ENCODE results near the gene TAGAP.
"Not testable (repeated sequence)": the region's sequence is repeated elsewhere in the genome, so short reads cannot be mapped to it uniquely, and the experiment has no call there.

TAGAP gene

DNA sequence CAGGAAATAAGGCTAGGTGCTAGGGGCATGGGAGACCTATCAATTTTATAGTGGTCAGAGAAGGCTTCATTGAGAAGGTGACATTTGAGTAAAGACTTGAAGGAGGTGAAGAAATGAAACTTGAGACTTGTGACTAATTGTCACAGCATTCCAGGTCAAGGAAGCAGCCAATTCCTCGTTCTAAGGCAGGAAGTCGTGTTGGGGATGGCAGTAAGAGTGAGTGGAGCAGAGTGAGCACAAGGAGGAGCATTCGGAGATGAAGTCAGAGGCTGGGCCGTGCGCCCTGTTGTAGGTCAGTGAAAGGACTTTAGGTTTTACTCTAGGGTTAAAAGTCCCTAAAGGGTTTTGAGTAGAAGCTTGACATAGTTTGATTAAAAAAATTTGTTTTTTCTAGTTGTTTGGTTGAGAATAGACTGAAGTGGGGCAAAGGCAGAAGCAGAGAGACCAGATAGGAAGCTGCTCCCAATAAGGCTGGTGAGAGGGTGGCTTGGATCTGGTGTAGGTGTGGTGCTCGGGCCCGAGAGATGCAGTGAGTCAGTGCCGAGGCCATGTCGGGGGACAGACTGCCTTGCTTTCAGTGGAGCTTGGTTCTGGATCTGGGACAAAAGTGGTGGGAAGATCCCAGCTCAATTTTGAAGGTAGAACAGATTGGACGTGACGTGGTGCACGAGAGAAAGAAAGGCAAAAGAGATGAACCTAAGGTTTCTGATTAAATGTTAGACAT is 42.2 kb downstream of the TAGAP start:
- Histone ChIP-seq H3K9me3 (no peaks in the 10 kb centered on the region), H4K20me1 (no peaks in the 10 kb centered on the region), H3K36me3 (no peaks in the 10 kb centered on the region), H3K4me1 (peaks cover 20% of the 10 kb centered on the region), H3K9ac (no peak overlapping the region), H3K4me2 (no peak overlapping the region), H3K27me3 (no peaks in the 10 kb centered on the region), H3K4me3 (no peak overlapping the region), H3K27ac (no peak overlapping the region)
- TF ChIP-seq Cebpa-rat (IDR thresholded peaks at IDR 0.05): no peak

DNA sequence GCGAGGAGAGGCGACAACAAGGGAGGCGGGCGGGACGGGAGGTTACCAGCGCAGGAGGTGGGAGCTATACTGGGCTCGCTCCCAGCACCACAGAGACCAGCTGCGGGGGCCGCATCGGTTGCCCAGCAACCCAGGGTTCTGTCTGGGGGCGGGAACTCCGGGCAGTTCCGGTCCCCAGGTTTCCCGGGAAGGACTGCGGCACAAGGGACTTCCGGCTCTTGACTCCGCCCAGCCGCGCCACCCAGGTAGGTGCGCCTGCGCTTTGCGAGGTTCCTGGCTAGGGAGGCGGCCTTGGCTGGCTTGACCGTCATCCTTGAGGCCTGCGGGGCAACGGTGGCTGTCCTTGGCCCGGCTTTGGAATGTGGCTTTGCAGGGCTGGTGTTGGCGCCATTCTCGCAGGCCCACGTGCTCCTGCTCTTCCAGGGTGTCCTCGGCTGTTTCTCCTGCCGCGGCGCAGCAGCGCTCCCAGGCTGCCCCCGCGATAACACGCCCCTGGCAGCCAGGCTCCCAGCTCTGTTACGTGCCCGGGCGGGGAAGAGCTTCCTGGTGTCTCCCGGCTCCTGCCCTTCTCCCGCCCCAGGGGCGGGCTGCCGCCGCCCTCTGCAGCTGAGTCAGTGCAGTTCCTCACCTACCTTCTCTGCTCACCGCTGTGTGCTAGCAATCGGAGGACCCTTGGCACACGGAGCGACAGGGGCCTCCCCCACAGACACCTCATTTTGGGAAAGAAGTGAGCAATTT is 45.0 kb downstream of the TAGAP start, which contains the start of gene RSPH3:
Gene RSPH3 (minus strand): TSS at position 537 of the 738 bp plus-strand sequence. CDS start 652 bp downstream, outside the sequence.
- H3K27me3 ChIP-seq: no peaks in the 10 kb centered on the region
- no peaks in the 10 kb centered on the region for H3K36me3 ChIP-seq
- peak within 1 kb of the TSS; percentile 89 for H3K4me2 ChIP-seq
- H4K20me1 ChIP-seq: no peaks in the 10 kb centered on the region
- H3K9ac ChIP-seq: peak within 1 kb of the TSS; percentile 79
- peak within 1 kb of the TSS; percentile 73 for H3K27ac ChIP-seq
- H3K4me1 ChIP-seq: peaks cover 20% of the 10 kb centered on the region
- no peaks in the 10 kb centered on the region for H3K9me3 ChIP-seq
- peak within 1 kb of the TSS; percentile 81 for H3K4me3 ChIP-seq
- no peak for TF ChIP-seq Cebpa-rat (IDR thresholded peaks at IDR 0.05)

DNA sequence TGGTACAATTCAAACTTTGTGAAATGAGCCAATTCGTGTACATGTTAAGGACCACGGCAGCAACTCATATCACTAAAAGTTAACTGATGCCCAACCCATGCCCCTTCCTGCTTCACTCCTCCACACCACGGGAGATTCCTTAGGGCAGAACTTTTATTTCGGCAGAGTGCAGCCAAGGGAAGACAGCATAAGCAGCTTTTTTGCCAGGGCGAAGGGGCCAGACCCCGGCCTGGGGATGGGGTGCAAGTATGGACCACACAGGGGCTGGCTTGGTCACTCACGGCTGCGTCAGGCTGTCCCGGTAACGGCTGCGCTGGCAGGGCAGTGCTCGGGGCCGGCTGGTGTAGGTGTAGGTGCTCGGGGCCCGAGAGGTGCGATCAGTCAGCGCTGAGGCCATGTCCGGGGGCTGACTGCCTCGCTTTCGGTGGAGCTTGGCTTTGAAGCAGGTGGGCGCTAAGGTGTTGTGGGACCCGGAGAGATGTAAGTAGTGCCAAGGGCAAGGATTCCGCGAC is 45.6 kb downstream of the TAGAP start:
- no peak for TF ChIP-seq Cebpa-rat (IDR thresholded peaks at IDR 0.05)
- Histone ChIP-seq H3K27me3 (no peaks in the 10 kb centered on the region), H3K36me3 (no peaks in the 10 kb centered on the region), H4K20me1 (no peaks in the 10 kb centered on the region), H3K9ac (peak overlapping the region; percentile 79), H3K4me1 (peaks cover 20% of the 10 kb centered on the region), H3K27ac (peak overlapping the region; percentile 73), H3K4me2 (peak overlapping the region; percentile 89), H3K4me3 (peak overlapping the region; percentile 81), H3K9me3 (no peaks in the 10 kb centered on the region)

DNA sequence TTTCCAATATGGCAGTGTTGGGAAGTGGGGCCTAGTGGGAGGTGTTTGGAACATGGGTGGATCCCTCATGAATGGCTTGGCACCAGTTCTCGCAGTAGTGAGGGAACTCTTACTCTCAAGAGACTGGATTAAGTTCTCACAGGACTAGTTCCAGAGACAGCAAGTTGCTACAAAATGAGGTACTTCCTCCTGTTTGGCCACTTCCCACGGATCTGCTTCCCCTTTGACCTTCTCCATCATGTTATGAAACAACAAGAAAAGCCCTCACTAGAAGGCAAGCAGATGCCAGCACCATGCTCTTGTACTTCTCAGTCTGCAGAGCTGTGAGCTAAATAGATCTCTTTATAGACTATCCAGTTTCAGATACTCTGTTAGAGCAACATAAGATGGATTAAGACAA is 47.9 kb downstream of the TAGAP start:
- no peak overlapping the region for H3K4me3 ChIP-seq
- no peak overlapping the region for H3K9ac ChIP-seq
- H3K4me2 ChIP-seq: no peak overlapping the region
- no peak overlapping the region for H3K27ac ChIP-seq
- TF ChIP-seq Cebpa-rat (IDR thresholded peaks at IDR 0.05): no peak
- H3K4me1 ChIP-seq: peaks cover 20% of the 10 kb centered on the region
- 0 out of 2 replicates have a peak, but pooled peaks cover 3% of the 10 kb centered on the region for H3K36me3 ChIP-seq
- no peaks in the 10 kb centered on the region for H3K9me3 ChIP-seq
- H3K27me3 ChIP-seq: no peaks in the 10 kb centered on the region
- no peaks in the 10 kb centered on the region for H4K20me1 ChIP-seq

DNA sequence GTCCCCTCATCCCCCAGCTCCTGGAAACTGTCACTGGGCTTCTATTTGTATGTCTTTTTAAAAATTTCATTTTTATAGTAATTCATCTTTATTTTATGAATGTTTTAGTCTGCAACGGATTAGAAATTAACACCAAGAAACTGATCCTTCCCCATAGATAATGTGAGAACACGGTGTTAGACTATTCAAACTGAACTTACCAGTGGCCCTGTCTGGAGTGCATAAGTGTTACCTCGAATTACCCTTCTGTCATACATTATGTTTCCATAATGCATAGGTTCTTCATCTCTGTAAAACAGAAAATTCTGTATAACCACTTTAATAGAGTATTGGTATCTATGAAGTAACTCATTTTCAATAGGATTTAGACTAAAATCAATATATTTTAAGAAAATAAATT is 51.2 kb downstream of the TAGAP start:
- no peak overlapping the region for H3K27ac ChIP-seq
- TF ChIP-seq Cebpa-rat (IDR thresholded peaks at IDR 0.05): no peak
- H3K27me3 ChIP-seq: no peaks in the 10 kb centered on the region
- H3K9me3 ChIP-seq: peaks cover 16% of the 10 kb centered on the region
- H3K4me2 ChIP-seq: no peak overlapping the region
- H3K4me3 ChIP-seq: no peak overlapping the region
- 0 out of 2 replicates have a peak, but pooled peaks cover 11% of the 10 kb centered on the region for H3K36me3 ChIP-seq
- no peaks in the 10 kb centered on the region for H4K20me1 ChIP-seq
- H3K4me1 ChIP-seq: peaks cover 2% of the 10 kb centered on the region; the same call in 1 of the 2 replicates
- H3K9ac ChIP-seq: no peak overlapping the region

DNA sequence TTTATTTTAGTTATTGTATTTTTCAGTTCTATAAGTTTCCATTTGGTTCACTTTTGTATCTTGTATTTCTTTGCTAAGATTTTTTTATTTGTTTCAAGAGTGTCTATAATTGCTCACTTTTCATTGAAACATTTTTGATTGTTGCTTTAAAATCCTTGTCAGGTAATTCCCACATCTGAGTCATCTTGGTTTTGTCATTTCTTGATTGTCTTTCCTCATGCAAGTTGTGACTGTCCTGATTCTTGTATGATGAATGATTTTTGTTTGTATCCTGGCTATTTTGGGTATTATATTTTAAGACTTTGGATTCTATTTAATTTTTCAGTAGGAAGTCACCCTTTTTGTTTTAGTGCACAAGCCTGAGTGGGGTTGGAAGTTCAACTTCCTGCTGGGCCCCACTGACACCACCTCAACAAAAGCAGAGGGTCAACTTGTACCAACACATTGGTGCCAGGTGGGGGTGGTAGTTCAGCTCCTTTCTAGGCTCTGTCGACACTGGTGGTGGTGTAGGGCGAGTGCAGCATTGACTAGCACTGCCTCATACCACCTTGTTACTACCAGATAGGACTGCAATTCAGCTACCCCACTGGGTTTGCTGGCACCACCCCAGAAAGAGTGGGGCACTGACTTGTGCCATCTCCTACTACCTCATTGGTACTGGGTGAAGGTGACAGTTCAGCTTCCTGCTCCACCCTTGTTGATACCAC is 53.6 kb downstream of the TAGAP start:
- no peak overlapping the region for H3K4me2 ChIP-seq
- no peak overlapping the region for H3K9ac ChIP-seq
- H3K9me3 ChIP-seq: peaks cover 23% of the 10 kb centered on the region
- H3K27me3 ChIP-seq: no peaks in the 10 kb centered on the region
- H3K4me3 ChIP-seq: no peak overlapping the region
- H3K36me3 ChIP-seq: 0 out of 2 replicates have a peak, but pooled peaks cover 11% of the 10 kb centered on the region
- H4K20me1 ChIP-seq: no peaks in the 10 kb centered on the region
- no peaks in the 10 kb centered on the region for H3K4me1 ChIP-seq
- H3K27ac ChIP-seq: no peak overlapping the region
- TF ChIP-seq Cebpa-rat (IDR thresholded peaks at IDR 0.05): no peak

DNA sequence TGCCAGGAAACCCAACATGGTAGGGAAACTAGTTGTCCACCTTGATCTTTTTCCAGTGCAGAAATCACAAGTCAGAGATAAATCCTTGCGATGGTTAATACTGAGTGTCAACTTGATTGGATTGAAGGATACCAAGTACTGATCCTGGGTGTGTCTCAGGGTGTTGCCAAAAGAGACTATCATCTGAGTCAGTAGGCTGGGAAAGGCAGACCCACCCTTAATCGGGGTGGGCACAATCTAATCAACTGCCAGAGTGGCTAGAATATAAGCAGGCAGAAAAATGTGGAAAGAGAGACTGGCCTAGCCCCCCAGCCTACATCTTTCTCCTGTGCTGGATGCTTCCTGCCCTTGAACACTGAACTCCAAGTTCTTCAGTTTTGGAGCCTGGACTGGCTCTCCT is 55.1 kb downstream of the TAGAP start:
- not testable (repeated sequence) for H4K20me1 ChIP-seq

DNA sequence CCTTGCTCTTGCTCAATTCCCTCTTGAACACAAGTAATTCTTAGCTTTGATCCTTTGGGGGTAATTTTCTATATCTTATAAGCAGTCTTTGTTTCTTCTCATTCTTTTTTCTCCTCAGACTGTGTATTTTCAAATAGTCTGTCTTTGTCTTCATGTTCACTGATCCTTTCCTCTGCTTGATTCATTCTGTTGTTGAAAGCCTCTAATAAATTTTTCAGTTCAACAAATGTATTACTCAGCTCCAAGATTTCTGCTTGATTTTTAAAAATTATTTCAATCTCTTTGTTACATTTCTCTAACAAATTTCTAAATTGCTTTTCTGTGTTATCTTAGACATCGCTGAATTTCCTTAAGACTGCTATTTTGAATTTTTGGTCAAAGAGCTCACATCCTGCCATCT is 56.3 kb downstream of the TAGAP start:
- Histone ChIP-seq H3K27ac (no peak overlapping the region), H3K9me3 (peaks cover 23% of the 10 kb centered on the region), H3K4me2 (no peak overlapping the region), H4K20me1 (no peaks in the 10 kb centered on the region), H3K36me3 (0 out of 2 replicates have a peak, but pooled peaks cover 11% of the 10 kb centered on the region), H3K27me3 (no peaks in the 10 kb centered on the region), H3K4me3 (no peak overlapping the region), H3K4me1 (no peaks in the 10 kb centered on the region), H3K9ac (no peak overlapping the region)
- TF ChIP-seq Cebpa-rat (IDR thresholded peaks at IDR 0.05): no peak

More for the DNA sequence above, 55.1 kb downstream of the TAGAP start:
- Histone ChIP-seq H3K36me3 (0 out of 2 replicates have a peak, but pooled peaks cover 11% of the 10 kb centered on the region), H3K9me3 (peaks cover 23% of the 10 kb centered on the region)
- H3K4me1 ChIP-seq, H3K4me2 ChIP-seq, H3K9ac ChIP-seq, H3K27ac ChIP-seq, H3K27me3 ChIP-seq, H3K4me3 ChIP-seq: not testable (repeated sequence)

DNA sequence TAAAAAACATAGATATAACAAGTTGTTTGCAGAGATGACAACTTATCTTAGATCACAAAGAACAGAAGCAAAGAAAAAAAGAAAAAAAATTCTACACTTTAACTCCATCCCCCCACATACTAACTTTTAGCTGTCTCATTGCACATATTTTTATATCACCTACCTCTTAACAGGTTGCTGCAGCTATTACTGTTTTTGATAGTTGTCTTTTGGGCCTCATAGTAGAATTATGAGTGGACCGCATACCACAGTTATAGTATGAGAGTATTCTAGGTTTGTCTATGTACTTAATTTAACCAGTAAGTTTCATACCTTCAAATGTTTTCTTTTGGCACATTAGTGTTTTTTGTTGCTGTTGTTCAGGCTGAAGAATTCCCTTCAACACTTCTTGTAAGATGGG is 57.1 kb downstream of the TAGAP start:
- Histone ChIP-seq H4K20me1 (no peaks in the 10 kb centered on the region), H3K36me3 (0 out of 2 replicates have a peak, but pooled peaks cover 11% of the 10 kb centered on the region), H3K4me2 (no peak overlapping the region), H3K27ac (no peak overlapping the region), H3K9ac (no peak overlapping the region), H3K27me3 (no peaks in the 10 kb centered on the region), H3K4me1 (no peaks in the 10 kb centered on the region), H3K4me3 (no peak overlapping the region), H3K9me3 (peaks cover 23% of the 10 kb centered on the region)
- TF ChIP-seq Cebpa-rat (IDR thresholded peaks at IDR 0.05): no peak

Data from BLaER1 (cell line).